GM23248 (cell line): ENCODE measurements around the gene RNFT2.

Source experiments
- EZH2 ChIP-seq: fragments of 200-600 bp; sonication (generic); IDR thresholded peaks from 2 replicates; pipeline ENCODE4 v1.6.1; 2018; ENCODE audit warnings: antibody characterized with exemption, mild to moderate bottlenecking; ENCODE audit not compliant: insufficient read depth, poor library complexity, severe bottlenecking
- EZH2phosphoT487 ChIP-seq: fragments of 200-600 bp; sonication (generic); IDR thresholded peaks from 2 replicates; pipeline ENCODE4 v1.6.1; 2018; ENCODE audit warnings: antibody characterized with exemption, moderate library complexity, mild to moderate bottlenecking, low read depth; ENCODE audit not compliant: insufficient read depth

DNA sequence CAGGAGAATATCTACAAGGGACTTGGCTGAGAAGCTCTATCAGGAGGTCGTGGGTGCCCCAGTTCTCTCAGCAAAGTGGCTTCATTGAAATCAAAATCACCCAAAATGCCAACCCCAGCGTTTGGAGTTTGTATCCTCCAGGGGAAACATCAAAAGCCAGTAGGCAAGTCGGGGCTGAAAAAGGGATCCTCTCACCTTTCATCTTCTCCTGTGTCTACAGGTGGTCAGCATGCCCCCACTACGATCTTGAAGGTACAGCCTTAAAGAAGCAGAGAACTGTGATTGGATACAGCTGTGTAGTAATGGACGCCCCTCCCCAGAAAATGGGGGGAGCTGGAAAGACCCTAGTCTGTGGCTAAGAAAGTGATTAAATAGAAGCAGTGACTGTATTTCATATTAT is 121.0 kb downstream of the RNFT2 start:
- TF ChIP-seq EZH2 (no peak), EZH2phosphoT487 (no peak)
